ENCODE data around the gene KIF22.
"Not testable (repeated sequence)": the region's sequence is repeated elsewhere in the genome, so short reads cannot be mapped to it uniquely, and the experiment has no call there.

KIF22 gene

DNA sequence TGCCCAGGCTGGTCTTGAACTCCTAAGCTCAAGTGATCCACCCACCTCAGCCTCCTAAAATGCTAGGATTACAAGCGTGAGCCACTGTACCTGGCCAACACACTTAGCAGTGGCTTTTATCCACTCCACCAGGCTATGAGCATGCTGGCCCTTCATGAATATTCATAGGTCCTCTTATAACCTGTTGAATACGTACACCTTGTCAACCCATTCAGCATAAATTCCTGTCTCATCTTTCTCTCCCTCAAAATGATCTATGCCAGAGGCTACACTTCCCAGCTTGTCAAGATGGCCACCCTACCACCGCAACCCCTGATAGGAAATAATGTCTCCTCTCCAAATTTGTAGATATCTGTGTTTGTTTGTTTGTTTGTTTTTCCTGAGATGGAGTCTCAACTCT lies 23.5 kb upstream of the KIF22 start:
- DNase-seq = no peak

DNA sequence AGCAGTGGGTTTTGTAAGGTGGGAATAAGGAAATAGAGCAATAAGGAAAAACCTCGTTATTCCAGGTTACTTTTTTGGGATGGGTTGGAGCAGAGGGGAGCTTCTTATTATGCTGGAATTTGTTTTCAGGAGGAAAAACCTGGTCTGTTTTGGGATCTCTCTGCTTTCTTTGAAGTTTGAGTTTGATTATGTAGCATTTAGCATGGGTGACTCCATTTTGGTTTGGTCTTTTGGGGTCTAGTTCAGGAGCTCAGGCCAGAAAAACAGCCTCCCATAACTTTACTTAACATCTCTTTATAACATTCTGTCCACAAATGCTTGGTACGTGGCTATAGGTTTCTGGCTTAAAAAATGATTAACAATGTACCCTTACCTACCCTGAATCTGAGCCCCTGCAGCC lies 21.0 kb upstream of the KIF22 start:
- no peak for DNase-seq

DNA sequence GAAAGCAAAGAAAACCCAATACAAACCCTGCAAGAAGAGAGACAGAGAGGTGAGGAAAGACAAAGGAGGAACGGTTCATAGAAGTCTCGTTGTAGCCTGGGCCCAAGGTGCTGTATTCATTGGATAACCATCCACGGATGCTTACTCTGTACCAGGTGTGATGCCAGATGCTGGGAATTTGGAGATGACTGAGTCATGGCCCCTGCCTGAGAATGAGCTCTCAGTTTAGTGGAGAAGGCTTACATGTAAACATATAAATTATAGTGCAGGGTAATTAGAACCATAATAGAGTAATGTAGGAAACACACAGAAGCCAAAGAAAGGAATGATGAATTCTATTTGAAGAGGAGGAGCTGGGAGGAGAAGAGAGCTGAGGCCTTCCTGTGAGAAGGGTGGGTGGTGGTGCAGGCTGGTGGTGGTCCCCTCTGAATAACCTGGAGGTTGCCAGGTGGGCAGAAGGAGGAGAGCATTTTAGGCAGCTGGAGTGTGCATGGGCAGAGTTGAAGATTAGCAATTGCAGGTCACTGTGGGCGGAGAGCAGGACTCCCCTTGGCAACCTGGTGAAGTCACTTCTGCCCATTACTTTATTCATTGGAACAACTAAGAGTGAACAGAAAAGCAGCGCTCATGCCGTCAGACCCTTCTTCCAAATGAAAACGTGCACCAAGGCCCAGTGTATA lies 20.2 kb upstream of the KIF22 start:
- DNase-seq = no peak

DNA sequence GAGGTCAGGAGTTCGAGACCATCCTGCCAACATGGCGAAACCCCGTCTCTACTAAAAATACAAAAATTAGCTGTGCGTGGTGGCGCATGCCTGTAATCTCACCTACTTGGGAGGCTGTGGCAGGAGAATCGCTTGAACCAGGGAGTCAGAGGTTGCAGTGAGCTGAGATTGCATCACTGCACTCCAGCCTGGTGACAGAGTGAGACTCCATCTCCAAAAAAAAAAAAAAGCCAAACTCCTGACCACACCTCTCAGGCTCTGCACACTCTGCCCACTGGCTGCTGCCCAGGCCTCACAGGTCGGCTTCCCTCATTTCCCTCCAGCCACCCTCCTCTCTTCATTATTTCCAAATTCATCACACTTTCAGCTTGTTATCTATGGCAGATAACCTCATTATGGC lies 18.2 kb upstream of the KIF22 start:
- DNase-seq = not testable (repeated sequence)

- DNase-seq = no peak
These were observed 15.8 kb upstream of the KIF22 start for GRCh38 chr16:29774730-29775129.

DNA sequence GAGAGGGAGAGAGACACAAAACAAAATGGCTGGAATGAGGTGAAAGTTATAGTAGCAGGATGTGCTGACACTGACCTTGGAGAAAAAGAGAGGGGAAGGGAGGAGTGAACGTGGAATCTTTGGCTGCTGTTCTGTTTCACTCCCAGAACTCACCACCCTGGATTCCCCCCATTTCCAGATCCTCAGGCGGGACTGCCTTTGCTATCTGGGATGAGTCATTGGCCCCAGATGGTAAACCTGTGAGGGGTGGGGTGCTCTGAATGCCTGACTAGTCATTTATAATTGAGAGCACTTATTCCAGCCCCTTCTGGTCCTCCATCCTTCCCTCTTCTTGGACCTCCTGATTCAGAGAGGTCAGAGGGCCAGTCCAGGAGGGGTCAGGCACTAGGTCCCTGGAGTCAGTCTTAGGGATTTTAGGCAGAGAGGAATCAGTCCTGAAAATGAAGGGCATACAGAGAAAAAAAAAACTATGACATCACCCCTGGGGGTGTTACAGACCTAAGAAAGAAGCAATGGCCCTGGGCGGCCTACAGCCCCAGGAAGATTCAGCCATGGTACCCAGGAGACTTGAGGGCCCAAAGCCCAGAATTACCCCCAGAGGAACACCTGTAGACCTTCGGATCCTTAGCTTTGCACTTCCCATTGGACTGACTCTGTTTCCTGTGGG lies 14.7 kb upstream of the KIF22 start:
- DNase-seq = no peak

DNA sequence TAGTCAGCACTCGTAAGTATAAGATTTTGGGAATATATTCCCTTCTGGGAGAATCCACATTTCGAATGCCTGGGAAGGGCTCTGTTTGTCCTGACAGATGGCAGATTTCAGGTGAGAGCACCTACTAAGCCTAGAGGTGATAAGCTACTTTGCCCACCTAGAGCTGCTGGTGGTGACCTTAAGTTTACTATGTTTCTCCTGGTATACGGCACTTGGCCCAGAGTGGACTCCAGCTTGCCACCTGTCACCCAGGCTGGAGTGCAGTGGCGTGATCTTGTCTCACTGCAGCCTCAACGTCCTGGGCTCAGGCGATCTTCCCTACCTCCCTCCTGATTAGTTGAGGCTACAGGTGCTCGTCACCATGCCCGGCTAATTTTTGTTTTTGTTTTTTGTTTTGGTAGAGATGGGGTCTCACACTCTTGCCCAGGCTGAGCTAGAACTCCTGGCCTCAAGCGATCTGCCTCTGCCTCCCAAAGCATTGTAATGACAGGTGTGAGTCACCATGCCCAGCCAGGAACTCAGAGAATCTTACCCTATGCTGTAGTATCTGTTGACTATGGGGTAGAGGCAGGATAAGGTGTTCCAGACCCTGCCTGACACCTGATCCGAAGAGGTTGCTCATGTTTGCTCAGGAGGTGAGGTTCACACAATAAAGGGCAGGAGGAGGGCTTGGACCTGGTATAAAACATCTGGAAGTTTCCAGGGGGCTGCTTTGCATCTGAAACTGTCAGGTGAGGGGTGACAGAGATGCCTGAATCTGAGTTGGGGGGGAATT lies 12.8 kb upstream of the KIF22 start, which contains the start of gene ZG16:
ZG16 (plus strand) TSS at position 681 of the 775 bp plus-strand sequence. CDS start 1,011 bp downstream, outside the sequence.
- DNase-seq = no peak

DNA sequence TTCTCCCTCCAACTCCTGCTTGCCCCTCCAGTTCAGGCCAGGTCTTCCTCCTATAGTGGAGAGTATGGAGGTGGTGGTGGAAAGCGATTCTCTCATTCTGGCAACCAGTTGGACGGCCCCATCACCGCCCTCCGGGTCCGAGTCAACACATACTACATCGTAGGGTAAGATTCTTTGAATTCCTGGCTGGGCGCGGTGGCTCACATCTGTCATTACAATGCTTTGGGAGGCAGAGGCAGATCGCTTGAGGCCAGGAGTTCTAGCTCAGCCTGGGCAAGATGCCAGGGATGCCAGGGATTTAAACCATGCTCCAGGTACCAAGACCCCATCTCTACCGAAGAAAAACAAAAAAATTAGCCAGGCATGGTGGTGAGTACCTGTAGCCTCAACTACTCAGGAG lies 11.1 kb upstream of the KIF22 start:
- DNase-seq = no peak

DNA sequence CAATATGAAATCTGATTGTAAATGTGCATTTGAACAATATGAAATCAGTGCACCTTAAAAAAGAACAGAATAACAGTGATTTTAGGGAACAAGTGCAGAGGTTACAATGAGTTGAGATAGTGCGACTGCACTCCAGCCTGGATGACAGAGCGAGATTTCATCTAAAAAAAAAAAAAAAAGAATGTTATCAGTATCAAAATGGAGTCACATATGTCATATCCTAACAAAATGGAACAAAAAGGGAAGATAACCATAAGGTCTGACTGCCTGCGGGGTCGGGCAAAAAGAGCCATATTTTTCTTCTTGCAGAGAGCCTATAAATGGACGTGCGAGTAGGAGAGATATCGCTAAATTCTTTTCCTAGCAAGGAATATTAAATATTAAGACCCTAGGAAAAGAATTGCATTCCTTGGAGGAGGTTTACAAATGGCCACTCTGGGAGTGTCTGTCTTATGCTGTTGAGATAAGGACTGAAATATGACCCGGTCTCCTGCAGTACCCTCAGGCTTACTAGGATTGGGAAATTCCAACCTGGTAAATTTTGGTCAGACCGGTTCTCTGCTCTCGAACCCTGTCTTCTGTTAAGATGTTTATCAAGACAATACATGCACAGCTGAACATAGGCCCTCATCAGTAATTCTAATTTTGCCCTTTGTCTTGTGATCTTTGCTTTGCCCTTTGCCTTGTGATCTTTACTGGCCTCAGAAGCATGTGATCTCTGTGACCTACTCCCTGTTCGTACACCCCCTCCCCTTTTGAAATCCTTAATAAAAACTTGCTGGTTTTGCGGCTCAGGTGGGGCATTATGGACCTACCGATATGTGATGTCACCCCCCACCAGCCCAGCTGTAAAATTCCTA lies 7.2 kb upstream of the KIF22 start:
- DNase-seq = not testable (repeated sequence)

DNA sequence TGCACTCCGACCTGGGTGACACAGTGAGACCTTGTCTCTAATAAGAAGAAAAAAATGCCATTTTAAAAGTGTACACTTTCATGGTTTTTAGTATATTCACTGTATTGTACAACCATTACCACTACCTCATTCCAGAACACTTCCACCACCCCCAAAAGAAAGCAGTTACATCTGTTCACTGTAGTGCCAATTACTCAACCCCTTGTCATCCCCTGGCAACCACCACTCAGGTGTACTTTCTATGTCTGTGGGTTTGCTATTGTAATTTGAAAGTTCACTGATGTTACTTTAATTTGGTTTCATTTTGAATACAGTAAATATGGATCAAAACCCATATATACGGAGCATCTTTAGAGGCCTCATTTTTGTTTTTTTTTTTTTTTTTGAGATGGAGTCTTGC lies 6.4 kb upstream of the KIF22 start:
- DNase-seq = no peak

GRCh38 chr16:29784901-29785500 lies 5.5 kb upstream of the KIF22 start:
- DNase-seq = peak; percentile 58

GRCh38 chr16:29787155-29787554 lies 3.4 kb upstream of the KIF22 start:
- not testable (repeated sequence) for DNase-seq

GRCh38 chr16:29789775-29790182 lies 772 bp upstream of the KIF22 start:
- DNase-seq = no peak

DNA sequence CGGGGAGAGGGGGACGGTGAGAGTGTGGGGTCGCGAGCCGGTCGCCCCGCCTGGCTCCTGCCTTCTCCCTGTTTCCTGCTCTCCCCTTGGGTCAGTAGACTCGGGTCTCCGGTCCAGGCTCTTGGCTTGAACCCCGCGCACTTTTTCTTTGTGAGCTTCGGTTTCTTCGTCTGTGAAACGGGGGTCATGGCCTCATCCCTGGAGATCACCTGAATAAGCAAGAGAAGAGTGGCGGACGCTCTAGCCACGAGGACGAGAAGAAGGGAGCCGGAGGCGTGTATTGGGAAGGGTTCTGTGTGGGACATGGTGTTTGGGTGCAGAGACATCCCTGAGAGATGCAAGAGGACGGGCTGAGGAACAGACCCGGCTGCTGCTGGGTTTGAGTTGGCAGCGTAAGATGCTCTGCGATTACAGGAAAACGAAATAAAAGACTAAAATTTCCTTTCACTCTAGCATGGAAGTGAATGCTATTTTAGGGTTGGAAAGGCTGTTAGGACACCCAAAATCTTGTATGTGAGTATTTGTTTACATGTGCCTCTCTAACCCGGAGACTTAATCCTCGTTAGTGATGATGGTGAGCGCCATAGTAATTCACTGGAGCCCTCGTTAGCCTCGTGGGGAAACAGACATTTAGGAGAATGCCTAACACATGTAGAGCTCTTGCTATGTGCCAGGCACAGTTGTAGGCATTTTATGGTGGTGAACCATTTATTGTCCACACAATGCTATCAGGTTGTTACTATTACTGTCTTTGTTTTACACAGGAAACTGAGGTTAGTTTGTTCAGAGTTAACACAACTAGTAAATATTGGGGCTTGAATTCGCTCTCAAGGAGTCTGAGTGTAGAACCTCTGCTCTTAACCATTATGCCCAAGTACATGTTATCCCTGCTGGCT lies 646 bp downstream of the KIF22 start:
- DNase-seq = no peak

DNA sequence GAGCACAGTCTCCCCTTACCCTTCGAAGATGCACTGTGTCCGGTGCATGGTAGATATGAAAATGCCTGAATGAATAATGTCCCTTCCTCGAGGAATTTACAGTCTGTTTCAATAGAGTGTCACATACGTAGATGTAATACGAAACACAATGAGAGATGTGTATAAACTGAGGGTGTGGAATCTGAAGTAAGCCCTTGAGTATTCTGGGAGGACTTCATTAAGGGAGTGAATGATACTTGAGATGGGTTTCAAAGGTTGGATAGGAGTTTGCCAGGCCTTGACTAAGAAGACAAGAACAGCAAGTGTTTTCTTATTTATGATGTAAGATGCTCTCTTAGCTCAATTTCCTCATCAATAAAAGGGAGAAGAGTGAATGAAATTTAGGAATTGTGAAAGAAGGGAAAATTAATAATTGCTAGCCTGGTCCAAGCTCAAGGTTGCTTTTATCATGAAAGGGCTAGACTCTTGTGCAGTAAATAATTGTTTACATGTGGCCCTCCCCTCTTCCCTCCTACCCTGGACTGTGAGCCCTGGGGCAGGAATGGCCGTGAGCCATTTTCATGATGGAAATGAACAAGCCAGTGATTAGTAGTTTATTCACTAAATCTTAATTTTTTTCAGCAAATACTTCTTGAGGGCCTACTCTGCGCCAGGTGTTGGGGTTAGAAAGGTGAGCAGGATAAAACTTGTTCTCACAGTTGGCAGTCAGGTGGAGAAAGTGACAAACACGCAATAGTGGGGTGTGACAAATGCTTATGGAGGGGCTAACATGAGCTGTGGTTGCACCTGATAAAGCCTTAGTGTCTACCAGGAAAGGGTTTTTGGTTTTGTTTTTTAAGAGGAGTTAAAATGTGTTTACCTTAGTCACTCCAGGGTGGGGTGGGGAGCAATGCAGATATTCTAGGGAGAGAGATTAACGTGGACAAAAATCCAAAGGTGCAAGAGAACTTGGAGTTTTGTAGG lies 1.6 kb downstream of the KIF22 start:
- no peak for DNase-seq

DNA sequence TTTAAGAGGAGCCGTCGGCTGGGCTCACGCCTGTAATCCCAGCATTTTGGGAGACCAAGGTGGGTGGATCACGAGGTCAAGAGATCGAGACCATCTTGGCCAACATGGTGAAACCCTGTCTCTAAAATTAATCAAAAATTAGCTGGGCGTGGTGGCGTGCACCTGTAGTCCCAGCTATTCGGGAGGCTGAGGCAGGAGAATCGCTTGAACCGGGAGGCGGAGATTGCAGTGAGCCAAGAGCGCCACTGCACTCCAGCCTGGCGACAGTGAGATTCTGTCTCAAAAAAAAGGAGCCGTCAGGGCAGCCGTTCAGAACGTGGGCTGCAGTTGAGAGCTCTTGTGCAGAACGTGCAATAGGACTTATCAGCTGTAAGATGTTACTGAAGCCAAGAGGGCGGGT lies 2.6 kb downstream of the KIF22 start:
- not testable (repeated sequence) for DNase-seq

- DNase-seq = no peak
These were observed 3.7 kb downstream of the KIF22 start for GRCh38 chr16:29794231-29794710.

- no peak for DNase-seq
These were observed 11.9 kb downstream of the KIF22 start for GRCh38 chr16:29802416-29802935.

DNA sequence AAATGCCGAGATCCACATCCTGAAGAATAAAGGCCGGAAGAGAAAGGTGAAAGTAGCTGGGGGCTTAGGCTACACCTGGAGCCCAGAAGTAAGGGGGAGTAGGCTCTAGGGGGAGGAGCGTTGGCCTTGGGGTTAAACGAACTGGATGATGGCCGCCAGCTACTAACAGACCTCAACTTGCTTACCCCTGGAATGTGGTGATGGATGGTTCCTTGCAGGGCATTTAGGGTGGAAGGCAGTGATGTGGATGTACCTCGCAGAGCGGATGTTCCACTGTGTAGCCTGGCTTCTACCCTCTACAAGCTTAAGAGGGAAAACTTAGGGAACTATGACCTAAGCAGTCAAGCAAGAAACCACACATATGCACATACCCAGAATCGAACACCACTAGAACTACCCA lies 13.5 kb downstream of the KIF22 start:
- no peak for DNase-seq
